Fibroblast of lung (primary cell): ENCODE results near the gene MPND. TPM values are rescaled to one million over a fixed set of nuclear protein-coding genes. Genes with fewer than 3 reads are reported as not detected.

Source experiments
- DNase-seq, 2 donors: peaks; one replicate each; pipeline versions ENCODE4 v3.0.0 to v3.0.0-alpha.2; 2010; ENCODE audit warnings: low read depth in 2 of 2
- H2AFZ ChIP-seq: 2 replicates; pipeline ENCODE4 v1.5.1; 2012; ENCODE audit warnings: low read length, control low read depth, inconsistent platforms
- H3K27ac ChIP-seq: 2 replicates; pipeline ENCODE4 v1.5.1; 2011; ENCODE audit warnings: low read length, control low read depth; ENCODE audit not compliant: insufficient read depth
- H3K27me3 ChIP-seq: 2 replicates; pipeline ENCODE4 v1.5.1; 2011; ENCODE audit warnings: mild to moderate bottlenecking, low read length; ENCODE audit not compliant: control insufficient read depth, insufficient read depth
- H3K36me3 ChIP-seq: 2 replicates; pipeline ENCODE4 v1.5.1; 2011; ENCODE audit warnings: low read length; ENCODE audit not compliant: control insufficient read depth, insufficient read depth
- H3K4me1 ChIP-seq: 2 replicates; pipeline ENCODE4 v1.5.1; 2011; ENCODE audit warnings: low read length; ENCODE audit not compliant: control insufficient read depth, insufficient read depth; ENCODE audit errors: extremely low read depth
- H3K4me2 ChIP-seq: 2 replicates; pipeline ENCODE4 v1.5.1; 2011; ENCODE audit warnings: low read length, control low read depth; ENCODE audit not compliant: insufficient read depth; ENCODE audit errors: extremely low read depth
- H3K4me3 ChIP-seq, 4 experiments: fragments of 200-600 bp in 1 of 4; sonication (generic) in 1 of 4; replicated peaks in 1 of 4; 2 replicates each; pipeline ENCODE4 v1.5.1; 2011 to 2016; ENCODE audit warnings: low read length in 4 of 4, low read depth in 3 of 4, mild to moderate bottlenecking in 3 of 4, control low read depth in 2 of 4, inconsistent platforms in 1 of 4, mixed read lengths in 1 of 4; ENCODE audit not compliant: insufficient read depth in 1 of 4; ENCODE audit errors: control extremely low read depth in 1 of 4
- H3K79me2 ChIP-seq: 2 replicates; pipeline ENCODE4 v1.5.1; 2012; ENCODE audit warnings: mild to moderate bottlenecking, low read length, inconsistent platforms; ENCODE audit not compliant: control insufficient read depth, insufficient read depth
- H3K9ac ChIP-seq: 2 replicates; pipeline ENCODE4 v1.5.1; 2011; ENCODE audit warnings: mild to moderate bottlenecking, low read length, control low read depth; ENCODE audit not compliant: insufficient read depth
- H3K9me3 ChIP-seq: 2 replicates; pipeline ENCODE4 v1.5.1; 2012; ENCODE audit warnings: low read depth, low read length; ENCODE audit not compliant: control insufficient read depth, insufficient read depth
- H4K20me1 ChIP-seq: 2 replicates; pipeline ENCODE4 v1.5.1; 2011; ENCODE audit warnings: low read length; ENCODE audit not compliant: control insufficient read depth, insufficient read depth; ENCODE audit errors: extremely low read depth
- EZH2 ChIP-seq: IDR thresholded peaks from 2 replicates; pipeline ENCODE4 v1.5.1; 2012; ENCODE audit warnings: low read length, control low read depth, mild to moderate bottlenecking; ENCODE audit errors: missing control alignments
- polyA plus RNA-seq, 2 donors: library from polyadenylated mRNA; depleted of rRNA in 1 of 2; stranded (reverse) in 1 of 2; unstranded in 1 of 2; fragments of >200 nt; gene quantifications; 2 replicates each; pipeline ENCODE4 v1.2.1, GENCODE V29; 2011 to 2012; ENCODE audit warnings: missing spikeins in 1 of 2
- total RNA-seq: library from RNA; depleted of rRNA; stranded (reverse); fragments of >200 nt; gene quantifications from 2 replicates; pipeline ENCODE4 v1.2.1, GENCODE V29; 2014
- TF ChIP-seq, protein P1 (sequence below), 2 donors: IDR thresholded peaks in 1 of 2; conservative IDR thresholded peaks in 1 of 2; 1 replicate in 1 of 2; 2 replicates in 1 of 2; pipeline ENCODE4 v1.5.1; 2011 to 2012; ENCODE audit warnings: low read length in 2 of 2, control low read depth in 1 of 2, inconsistent platforms in 1 of 2, low read depth in 1 of 2, mild to moderate bottlenecking in 1 of 2

MPND gene
- total and polyA plus RNA-seq, 2 donors (not counting 1 experiment from before 2014, with no cell fraction given) = 2.7 to 7.1 TPM

DNA sequence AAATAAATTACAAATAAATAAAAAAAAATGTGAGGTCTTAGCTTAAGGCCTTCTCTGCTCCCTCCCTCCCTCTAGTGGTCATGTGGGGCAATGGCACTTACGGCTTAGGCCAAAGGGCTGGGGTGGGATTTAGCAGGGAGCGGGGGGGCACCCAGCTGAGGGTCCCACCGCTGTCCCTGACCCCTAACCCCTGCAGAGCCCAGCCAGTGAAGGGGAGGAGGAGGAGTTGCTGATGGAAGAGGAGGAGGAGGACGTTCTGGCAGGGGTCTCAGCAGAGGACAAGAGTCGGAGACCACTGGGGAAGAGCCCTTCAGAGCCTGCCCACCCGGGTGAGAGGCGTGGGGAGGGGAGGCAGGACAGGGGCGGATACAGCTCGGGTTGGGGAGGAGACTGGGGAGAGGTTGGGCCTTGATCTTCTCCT is 9.3 kb downstream of the MPND start:
- H3K4me3 ChIP-seq = no peak overlapping the region
- no peak overlapping the region for H2AFZ ChIP-seq

DNA sequence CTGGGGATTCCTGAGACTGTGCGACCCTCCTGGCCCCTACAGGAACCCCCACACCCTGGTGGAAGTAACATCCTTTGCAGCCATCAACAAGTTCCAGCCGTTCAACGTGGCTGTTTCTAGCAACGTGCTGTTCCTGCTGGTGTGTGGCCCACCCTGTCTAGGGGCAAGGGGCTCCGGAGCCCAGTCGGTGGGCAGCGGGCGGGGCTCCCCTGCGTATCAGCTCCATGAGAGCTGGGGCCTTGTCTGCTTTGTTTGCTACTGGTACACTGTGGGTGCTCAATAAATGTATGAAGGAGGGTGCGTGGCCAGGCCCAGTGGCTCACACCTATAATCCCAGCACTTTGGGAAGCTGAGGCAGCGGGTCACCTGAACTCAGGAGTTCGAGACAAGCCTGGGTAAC is 10.9 kb downstream of the MPND start:
- DNase-seq = no peak
- Histone ChIP-seq H3K27me3 (no peaks in the 10 kb centered on the region), H3K9me3 (no peaks in the 10 kb centered on the region), H4K20me1 (no peaks in the 10 kb centered on the region), H2AFZ (no peak overlapping the region), H3K4me2 (no peak overlapping the region), H3K79me2 (no peaks in the 10 kb centered on the region), H3K4me3 (no peak overlapping the region), H3K4me1 (no peaks in the 10 kb centered on the region), H3K27ac (no peak overlapping the region), H3K9ac (no peak overlapping the region), H3K36me3 (peaks cover 7% of the 10 kb centered on the region)
- TF ChIP-seq EZH2 = no peak
- TF ChIP-seq, protein P1, sequence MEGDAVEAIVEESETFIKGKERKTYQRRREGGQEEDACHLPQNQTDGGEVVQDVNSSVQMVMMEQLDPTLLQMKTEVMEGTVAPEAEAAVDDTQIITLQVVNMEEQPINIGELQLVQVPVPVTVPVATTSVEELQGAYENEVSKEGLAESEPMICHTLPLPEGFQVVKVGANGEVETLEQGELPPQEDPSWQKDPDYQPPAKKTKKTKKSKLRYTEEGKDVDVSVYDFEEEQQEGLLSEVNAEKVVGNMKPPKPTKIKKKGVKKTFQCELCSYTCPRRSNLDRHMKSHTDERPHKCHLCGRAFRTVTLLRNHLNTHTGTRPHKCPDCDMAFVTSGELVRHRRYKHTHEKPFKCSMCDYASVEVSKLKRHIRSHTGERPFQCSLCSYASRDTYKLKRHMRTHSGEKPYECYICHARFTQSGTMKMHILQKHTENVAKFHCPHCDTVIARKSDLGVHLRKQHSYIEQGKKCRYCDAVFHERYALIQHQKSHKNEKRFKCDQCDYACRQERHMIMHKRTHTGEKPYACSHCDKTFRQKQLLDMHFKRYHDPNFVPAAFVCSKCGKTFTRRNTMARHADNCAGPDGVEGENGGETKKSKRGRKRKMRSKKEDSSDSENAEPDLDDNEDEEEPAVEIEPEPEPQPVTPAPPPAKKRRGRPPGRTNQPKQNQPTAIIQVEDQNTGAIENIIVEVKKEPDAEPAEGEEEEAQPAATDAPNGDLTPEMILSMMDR (conservative IDR thresholded peaks at IDR 0.05 in 1 of 2, IDR thresholded peaks at IDR 0.05 in 1 of 2; ENCODE audit: low read depth in 1 of 2, low read length in 2 of 2) = no peak

More for the DNA sequence above, 9.3 kb downstream of the MPND start:
- no peak overlapping the region for H3K27ac ChIP-seq
- no peak overlapping the region for H3K4me2 ChIP-seq
- peak; percentile 50 to 77 for DNase-seq
- H3K36me3 ChIP-seq = peaks cover under 1% of the 10 kb centered on the region
- no peaks in the 10 kb centered on the region for H4K20me1 ChIP-seq
- no peaks in the 10 kb centered on the region for H3K4me1 ChIP-seq
- H3K27me3 ChIP-seq = no peaks in the 10 kb centered on the region
- H3K79me2 ChIP-seq = no peaks in the 10 kb centered on the region
- H3K9ac ChIP-seq = no peak overlapping the region
- TF ChIP-seq EZH2 = no peak
- TF ChIP-seq, protein P1 (conservative IDR thresholded peaks at IDR 0.05 in 1 of 2, IDR thresholded peaks at IDR 0.05 in 1 of 2; ENCODE audit: low read depth in 1 of 2, low read length in 2 of 2) = peak; percentile 73 to 76
- H3K9me3 ChIP-seq = no peaks in the 10 kb centered on the region

DNA sequence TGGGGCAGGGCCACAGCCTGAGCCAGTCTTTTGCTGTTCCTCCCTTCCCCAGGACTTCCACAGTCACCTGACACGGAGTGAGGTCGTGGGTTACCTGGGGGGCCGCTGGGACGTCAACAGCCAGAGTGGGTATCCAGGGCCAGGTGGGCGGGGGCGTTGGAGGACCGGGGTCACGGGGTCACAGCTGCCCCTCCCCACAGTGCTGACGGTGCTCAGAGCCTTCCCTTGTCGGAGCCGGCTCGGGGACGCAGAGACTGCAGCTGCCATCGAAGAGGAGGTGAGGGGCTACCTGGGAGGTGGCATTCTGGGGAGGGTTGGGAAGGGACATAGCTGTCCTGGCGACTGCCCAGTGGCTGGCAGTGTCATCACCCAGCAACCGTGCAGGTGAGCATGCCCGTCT is 11.5 kb downstream of the MPND start:
- H3K79me2 ChIP-seq = no peaks in the 10 kb centered on the region
- H3K9ac ChIP-seq = no peak overlapping the region
- peaks cover 12% of the 10 kb centered on the region for H3K36me3 ChIP-seq
- no peaks in the 10 kb centered on the region for H3K4me1 ChIP-seq
- no peak overlapping the region for H3K27ac ChIP-seq
- no peak for DNase-seq
- no peak overlapping the region for H2AFZ ChIP-seq
- TF ChIP-seq EZH2 = no peak
- TF ChIP-seq, protein P1 (conservative IDR thresholded peaks at IDR 0.05 in 1 of 2, IDR thresholded peaks at IDR 0.05 in 1 of 2; ENCODE audit: low read depth in 1 of 2, low read length in 2 of 2) = no peak
- no peak overlapping the region for H3K4me3 ChIP-seq
- no peaks in the 10 kb centered on the region for H4K20me1 ChIP-seq
- no peaks in the 10 kb centered on the region for H3K9me3 ChIP-seq
- H3K27me3 ChIP-seq = no peaks in the 10 kb centered on the region
- no peak overlapping the region for H3K4me2 ChIP-seq
